Activated CD4-positive, alpha-beta memory T cell treated with anti-CD3 and anti-CD28 coated beads, Interleukin-2, amount 10 ng/mL, durations not matched to agents 7 days and 5 days (primary cell): ENCODE measurements around the gene IFRD2. TPM values are rescaled to one million over a fixed set of nuclear protein-coding genes. Genes with fewer than 3 reads are reported as not detected.

Experiments used
- CTCF ChIA-PET: fragments of 350-600 bp; sonication (Branson Sonifier 250); formaldehyde crosslinking; loops from one replicate; lab custom pipeline; 2021; ENCODE audit warnings: antibody characterized with exemption, inconsistent platforms; lab: Charles Lee
- POLR2A ChIA-PET: fragments of 350-600 bp; sonication (Branson Sonifier 250); formaldehyde crosslinking; loops from one replicate; lab custom pipeline; 2021; ENCODE audit warnings: antibody characterized with exemption; lab: Charles Lee
- DNase-seq: peaks from one replicate; pipeline ENCODE4 v3.0.0-alpha.2; 2020
- H3K27ac Mint-ChIP-seq: one replicate; pipeline ENCODE4 v1.8.0; 2021; ENCODE audit warnings: mild to moderate bottlenecking, mixed read lengths
- H3K27me3 Mint-ChIP-seq: one replicate; pipeline ENCODE4 v1.8.0; 2021; ENCODE audit warnings: mixed read lengths
- H3K36me3 Mint-ChIP-seq: one replicate; pipeline ENCODE4 v1.8.0; 2021; ENCODE audit warnings: low read depth, mixed read lengths
- H3K4me1 Mint-ChIP-seq: one replicate; pipeline ENCODE4 v1.8.0; 2021; ENCODE audit warnings: mixed read lengths
- H3K4me3 Mint-ChIP-seq: one replicate; pipeline ENCODE4 v1.8.0; 2021; ENCODE audit warnings: mild to moderate bottlenecking, mixed read lengths
- H3K9me3 Mint-ChIP-seq: one replicate; pipeline ENCODE4 v1.8.0; 2021; ENCODE audit warnings: mixed read lengths
- total RNA-seq, 2 experiments: library from RNA; stranded (reverse); gene quantifications; one replicate each; pipeline ENCODE4 v1.2.3, GENCODE V29; 2021

The IFRD2 gene
- total RNA-seq, 2 experiments from 2014 or later: 40.6 to 45.0 TPM

GRCh38 chr3:50298836-50299637, 6.8 kb upstream of the IFRD2 start, which contains the start of the genes HYAL3 and NAA80:
TSS of gene HYAL3 (minus strand) at chr3:50299405. CDS start at chr3:50295602, 3,803 bp downstream.
TSS of gene NAA80 (minus strand) at chr3:50299405. CDS start at chr3:50297463, 1,942 bp downstream.
- POLR2A ChIA-PET: interaction anchor here (0.6 to 6.3 kb wide), 24 partner anchors 7 to 369 kb away, joined by 3 to 150 read pairs (median 4); partner anchors contain the start of genes CYB561D2, GNAI2, IFRD2 and LSMEM2
- H3K27ac Mint-ChIP-seq: peak within 1 kb of the TSS; percentile 100

GRCh38 chr3:50297896-50298725, 5.9 kb upstream of the IFRD2 start:
- ChIA-PET POLR2A (interaction anchor here (0.9 to 6.3 kb wide), 16 partner anchors 9 to 368 kb away, joined by 3 to 150 read pairs (median 6); partner anchors contain the start of genes CYB561D2, GNAI2, LSMEM2 and MON1A), CTCF (interaction anchor here (1.0 to 4.2 kb wide), 10 partner anchors 9 to 54 kb away, joined by 3 to 82 read pairs (median 8); partner anchors contain the start of genes HYAL2 and RASSF1)
- H3K36me3 Mint-ChIP-seq: peaks cover 10% of the 10 kb centered on the region
- no peaks in the 10 kb centered on the region for H3K27me3 Mint-ChIP-seq
- peaks cover 38% of the 10 kb centered on the region for H3K4me1 Mint-ChIP-seq
- peak overlapping the region; percentile 100 for H3K27ac Mint-ChIP-seq
- H3K9me3 Mint-ChIP-seq: no peaks in the 10 kb centered on the region
- DNase-seq: no peak
- H3K4me3 Mint-ChIP-seq: peak overlapping the region; percentile 99

More at GRCh38 chr3:50298836-50299637, 6.8 kb upstream of the IFRD2 start, which contains the start of the genes HYAL3 and NAA80:
- Mint-ChIP-seq H3K27me3 (no peaks in the 10 kb centered on the region), H3K4me1 (peaks cover 36% of the 10 kb centered on the region), H3K9me3 (no peaks in the 10 kb centered on the region), H3K36me3 (peaks cover 10% of the 10 kb centered on the region), H3K4me3 (peak within 1 kb of the TSS; percentile 99)
- peak; percentile 100 for DNase-seq
- CTCF ChIA-PET: interaction anchor here (0.6 to 4.2 kb wide), 20 partner anchors 10 to 233 kb away, joined by 3 to 82 read pairs (median 4); partner anchors contain the start of genes CYB561D2, HYAL2, LSMEM2 and RASSF1

DNA sequence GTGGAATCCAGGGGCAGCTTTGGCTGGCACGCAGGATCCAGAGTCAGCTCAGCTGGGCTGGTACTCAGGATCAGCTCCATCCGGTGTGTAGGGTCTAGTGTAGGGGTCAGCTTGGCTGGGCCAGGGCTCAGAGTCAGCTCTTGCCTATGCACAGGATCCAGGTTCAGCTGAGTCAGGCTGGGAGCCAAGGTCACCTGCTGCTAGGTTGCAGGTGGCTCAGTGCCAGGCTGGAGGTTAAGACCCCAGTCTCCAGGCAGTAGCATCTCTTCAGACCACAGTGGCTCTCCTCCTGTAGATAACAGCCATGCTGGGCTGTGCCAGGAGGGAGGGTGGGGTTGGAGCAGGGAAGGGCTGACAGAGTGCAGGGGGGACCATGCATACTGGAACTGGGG, 5.2 kb upstream of the IFRD2 start:
- ChIA-PET CTCF (interaction anchor here (0.7 to 4.2 kb wide), 3 partner anchors 26 to 50 kb away, joined by 3 to 82 read pairs (median 17); partner anchors contain the start of gene HYAL2), POLR2A (interaction anchor here (1.1 to 6.3 kb wide), 6 partner anchors 20 to 77 kb away, joined by 4 to 150 read pairs (median 31); partner anchors contain the start of genes GNAI2, RASSF1, TUSC2 and ZMYND10)
- H3K36me3 Mint-ChIP-seq: peaks cover 12% of the 10 kb centered on the region
- peaks cover 44% of the 10 kb centered on the region for H3K4me1 Mint-ChIP-seq
- no peaks in the 10 kb centered on the region for H3K9me3 Mint-ChIP-seq
- peak overlapping the region; percentile 99 for H3K4me3 Mint-ChIP-seq
- no peak for DNase-seq
- no peaks in the 10 kb centered on the region for H3K27me3 Mint-ChIP-seq
- no peak overlapping the region for H3K27ac Mint-ChIP-seq

- ChIA-PET CTCF (interaction anchor here (0.7 to 4.2 kb wide), 2 partner anchors 27 to 40 kb away, joined by 3 to 82 read pairs; partner anchors contain the start of gene HYAL2), POLR2A (interaction anchor here (3.8 to 6.3 kb wide), 4 partner anchors 21 to 44 kb away, joined by 21 to 150 read pairs (median 77); partner anchors contain the start of genes RASSF1, TUSC2 and ZMYND10)
- Mint-ChIP-seq H3K4me1 (peaks cover 46% of the 10 kb centered on the region), H3K4me3 (peak overlapping the region; percentile 21), H3K27ac (no peak overlapping the region), H3K9me3 (no peaks in the 10 kb centered on the region), H3K27me3 (no peaks in the 10 kb centered on the region), H3K36me3 (peaks cover 13% of the 10 kb centered on the region)
- no peak for DNase-seq
Observed at GRCh38 chr3:50296721-50297383, 4.6 kb upstream of the IFRD2 start.

GRCh38 chr3:50295553-50296431, 3.6 kb upstream of the IFRD2 start:
- Mint-ChIP-seq H3K27me3 (no peaks in the 10 kb centered on the region), H3K36me3 (peaks cover 16% of the 10 kb centered on the region), H3K27ac (peak overlapping the region; percentile 19), H3K9me3 (no peaks in the 10 kb centered on the region), H3K4me3 (no peak overlapping the region), H3K4me1 (peaks cover 48% of the 10 kb centered on the region)
- ChIA-PET POLR2A (interaction anchor here (0.7 to 5.2 kb wide), 5 partner anchors 11 to 41 kb away, joined by 3 to 113 read pairs (median 3); partner anchors contain the start of genes LSMEM2 and TUSC2), CTCF (interaction anchor here (0.6 kb wide), 2 partner anchors 87 to 233 kb away, joined by 3 read pairs; no protein-coding TSS in a partner anchor)
- DNase-seq: no peak

- Mint-ChIP-seq H3K27ac (no peak overlapping the region), H3K4me3 (no peak overlapping the region), H3K36me3 (peaks cover 16% of the 10 kb centered on the region), H3K27me3 (no peaks in the 10 kb centered on the region), H3K9me3 (no peaks in the 10 kb centered on the region), H3K4me1 (peaks cover 44% of the 10 kb centered on the region)
- ChIA-PET CTCF (interaction anchor here (0.6 kb wide), 1 partner anchor 86 kb away, joined by 3 read pairs; no protein-coding TSS in a partner anchor), POLR2A (interaction anchor here (0.6 to 1.5 kb wide), 7 partner anchors 10 to 44 kb away, joined by 3 to 6 read pairs (median 3); partner anchors contain the start of genes LSMEM2 and TUSC2)
- no peak for DNase-seq
Observed at GRCh38 chr3:50294492-50295403, 2.5 kb upstream of the IFRD2 start.

GRCh38 chr3:50294089-50294488, 1.9 kb upstream of the IFRD2 start:
- Mint-ChIP-seq H3K36me3 (peaks cover 22% of the 10 kb centered on the region), H3K27me3 (no peaks in the 10 kb centered on the region), H3K9me3 (no peaks in the 10 kb centered on the region), H3K4me3 (no peak overlapping the region), H3K27ac (no peak overlapping the region), H3K4me1 (peaks cover 47% of the 10 kb centered on the region)
- no peak for DNase-seq
- ChIA-PET POLR2A (interaction anchor here (1.1 kb wide), 2 partner anchors 43 to 45 kb away, joined by 5 to 6 read pairs; no protein-coding TSS in a partner anchor), CTCF (interaction anchor here (0.9 kb wide), 1 partner anchor 34 kb away, joined by 3 read pairs; the partner anchor contains the start of gene TUSC2)

DNA sequence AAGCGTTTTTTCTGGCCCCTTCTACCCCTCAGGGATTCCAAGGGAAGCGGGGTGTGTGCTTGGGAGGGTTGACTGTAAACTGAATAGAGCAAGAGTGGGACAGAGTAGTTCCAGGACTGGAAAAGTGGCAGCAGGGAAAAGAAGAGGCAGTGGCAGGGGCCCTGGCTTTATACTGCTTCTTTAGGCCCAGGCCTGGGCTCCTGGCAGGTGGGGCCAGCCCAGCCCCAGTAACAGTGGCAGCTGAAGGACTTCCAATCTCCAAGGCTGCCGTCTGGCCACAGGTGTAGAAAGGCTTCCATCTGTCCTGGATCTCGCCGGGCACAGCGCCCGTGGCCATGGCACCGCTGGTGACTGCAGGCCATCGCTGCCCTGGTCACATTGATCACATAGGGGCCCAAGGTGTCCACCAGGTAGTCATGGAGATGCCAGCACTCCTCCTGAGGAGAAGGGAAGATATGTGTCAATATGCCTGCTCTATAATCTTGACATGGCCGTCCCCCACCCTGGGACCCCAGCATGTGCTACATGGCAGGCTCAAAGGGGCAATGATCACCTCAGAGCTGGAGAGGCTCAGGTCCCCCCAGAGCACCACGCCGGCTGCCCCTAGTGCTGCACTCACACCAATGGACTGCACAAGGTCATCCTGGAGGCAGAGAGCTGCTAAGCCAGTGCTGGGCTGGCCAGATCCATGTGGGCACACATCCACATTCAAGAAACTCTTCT, 1.0 kb upstream of the IFRD2 start:
- ChIA-PET CTCF (interaction anchor here (0.8 to 2.5 kb wide), 6 partner anchors 12 to 47 kb away, joined by 3 to 12 read pairs (median 4); partner anchors contain the start of gene TUSC2), POLR2A (interaction anchor here (0.7 to 2.8 kb wide), 13 partner anchors 10 to 309 kb away, joined by 3 to 22 read pairs (median 5); partner anchors contain the start of genes CYB561D2, HYAL1, NPRL2 and RASSF1)
- Mint-ChIP-seq H3K9me3 (no peaks in the 10 kb centered on the region), H3K27me3 (no peaks in the 10 kb centered on the region), H3K27ac (peak overlapping the region; percentile 91), H3K4me3 (peak overlapping the region; percentile 81), H3K36me3 (peaks cover 27% of the 10 kb centered on the region), H3K4me1 (peaks cover 46% of the 10 kb centered on the region)
- DNase-seq: no peak

DNA sequence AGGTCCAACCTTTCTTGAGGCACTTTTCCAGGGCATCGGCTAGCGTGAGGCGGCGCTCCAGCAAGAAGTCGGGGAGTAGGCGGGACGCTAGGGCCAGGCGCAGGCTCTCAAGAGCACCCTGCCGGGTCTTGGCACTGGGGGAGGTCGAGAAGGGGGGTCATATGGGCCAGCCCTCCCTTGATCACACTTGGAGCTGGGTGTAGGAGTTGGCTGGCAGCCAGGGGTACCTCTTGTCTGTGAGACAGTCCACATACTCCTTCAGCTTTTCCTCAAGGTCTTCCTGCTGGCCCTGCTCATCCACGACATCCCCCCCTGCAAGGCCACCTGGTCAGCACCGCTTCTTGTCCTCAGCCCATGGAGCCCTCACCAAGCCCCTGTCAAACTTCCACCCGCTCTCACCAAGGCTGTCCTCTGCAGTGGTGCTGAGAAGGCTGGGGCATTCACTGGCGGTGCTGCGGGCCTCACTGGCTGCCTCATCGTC, 2.0 kb downstream of the IFRD2 start:
- H3K27me3 Mint-ChIP-seq: no peaks in the 10 kb centered on the region
- POLR2A ChIA-PET: interaction anchor here (1.0 to 1.6 kb wide), 3 partner anchors 23 to 47 kb away, joined by 3 to 5 read pairs (median 4); no protein-coding TSS in a partner anchor
- H3K4me1 Mint-ChIP-seq: peaks cover 27% of the 10 kb centered on the region
- CTCF ChIA-PET: interaction anchor here (2.5 kb wide), 1 partner anchor 9 kb away, joined by 9 read pairs; the partner anchor contains the start of genes HYAL3 and NAA80
- H3K27ac Mint-ChIP-seq: no peak overlapping the region
- H3K9me3 Mint-ChIP-seq: no peaks in the 10 kb centered on the region
- peaks cover 17% of the 10 kb centered on the region for H3K36me3 Mint-ChIP-seq
- no peak for DNase-seq
- no peak overlapping the region for H3K4me3 Mint-ChIP-seq
